Retina (tissue), 1 donor: ENCODE measurements around the gene USP49.
A peak's percentile ranks its signal among the peaks of the same experiment; 100 is the strongest.

Experiments used
- DNase-seq: peaks from one replicate; pipeline ENCODE4 v3.0.0-alpha.2; 2016

USP49 gene

DNA sequence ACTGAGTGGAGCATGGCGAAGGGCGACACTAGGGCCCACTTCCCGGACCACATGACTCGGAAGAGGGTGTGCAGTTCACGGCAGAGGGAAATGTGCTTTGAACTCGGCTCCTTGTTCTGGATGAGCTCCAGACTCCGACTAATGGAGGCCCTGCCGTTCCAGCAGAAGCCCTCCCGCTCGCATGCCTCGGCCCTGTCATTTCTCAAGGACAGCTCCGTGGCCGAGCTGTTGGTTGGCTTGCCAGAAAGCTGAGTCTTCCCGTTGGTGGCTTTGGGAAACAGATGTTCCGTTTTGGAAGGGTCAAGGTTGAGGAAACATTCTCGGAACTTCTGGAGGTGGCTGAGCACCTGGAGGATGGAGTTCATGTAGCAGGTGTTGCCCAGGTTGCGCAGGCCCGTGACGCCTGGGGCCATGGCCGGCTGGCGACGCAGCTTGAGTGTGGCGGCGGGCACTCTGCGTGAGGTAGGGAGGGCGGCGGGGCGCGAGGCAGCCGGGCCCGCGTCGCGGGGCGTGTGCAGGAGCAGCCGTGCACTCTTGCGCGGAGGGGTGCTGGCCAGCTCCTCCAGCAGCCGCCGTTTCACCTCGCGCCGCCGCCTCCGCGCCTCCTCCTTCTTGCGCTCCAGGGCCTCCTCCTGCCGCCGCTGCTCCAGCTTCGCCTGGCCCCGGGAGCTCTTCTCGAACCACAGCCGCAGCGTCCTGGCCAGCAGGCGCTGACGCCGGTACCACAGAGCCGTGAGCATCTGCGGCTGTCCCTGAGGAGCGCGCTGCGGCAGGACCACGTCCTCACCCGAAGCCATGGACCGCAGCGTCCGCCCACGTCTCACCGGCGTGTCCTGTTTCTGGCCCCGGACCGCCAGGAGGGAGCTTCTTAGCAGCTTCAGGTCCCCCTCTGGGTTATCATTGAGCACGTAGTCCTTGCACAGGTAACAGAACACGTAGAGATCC, 89.1 kb downstream of the USP49 start:
- DNase-seq = no peak

- DNase-seq = no peak
Measured at GRCh38 chr6:41801380-41801779, 93.8 kb downstream of the USP49 start.

- no peak for DNase-seq
Measured at GRCh38 chr6:41799559-41799911, 95.6 kb downstream of the USP49 start.

- DNase-seq = no peak
Measured at GRCh38 chr6:41798901-41799558, 96.1 kb downstream of the USP49 start.

GRCh38 chr6:41796474-41796873, 98.7 kb downstream of the USP49 start:
- DNase-seq = no peak

DNA sequence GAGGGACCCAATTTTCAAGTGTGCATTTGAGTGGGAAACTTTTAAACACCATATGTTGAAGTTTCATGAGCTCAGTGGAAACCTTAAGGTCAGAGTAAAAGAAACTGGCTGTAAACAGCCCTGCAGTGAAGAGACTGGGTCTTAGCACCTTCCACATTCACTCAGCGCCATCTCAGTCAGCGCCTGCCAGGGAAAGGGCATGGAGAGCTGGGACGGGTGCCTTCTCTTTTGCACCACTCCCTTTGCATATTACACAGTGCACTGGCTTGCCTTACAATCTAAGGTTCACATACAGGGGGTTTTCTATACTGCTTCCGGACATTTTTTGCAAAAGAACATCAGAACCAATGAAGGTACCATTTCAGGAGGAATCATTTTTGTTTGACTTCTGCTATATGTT, 103.2 kb downstream of the USP49 start:
- DNase-seq = no peak

GRCh38 chr6:41791305-41791704, 103.9 kb downstream of the USP49 start:
- DNase-seq = no peak

- DNase-seq = no peak
Measured at GRCh38 chr6:41790045-41790444, 105.1 kb downstream of the USP49 start.

DNA sequence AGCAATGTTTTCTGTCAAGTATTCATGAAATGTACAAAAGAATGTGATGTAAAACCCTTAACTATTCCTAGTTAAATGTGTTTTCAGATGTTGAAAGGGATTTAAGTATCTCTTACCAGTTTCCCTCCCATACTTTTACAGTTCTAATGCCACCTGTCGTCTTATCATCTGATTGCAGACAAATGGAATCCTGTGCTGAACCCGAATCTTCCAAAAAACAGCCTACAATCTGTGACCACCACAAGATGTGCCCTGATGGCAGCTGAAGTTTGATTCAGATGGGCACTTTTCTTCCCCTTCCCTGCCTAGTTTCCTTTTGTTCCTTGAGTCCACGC, 105.8 kb downstream of the USP49 start:
- no peak for DNase-seq

- DNase-seq = peak; percentile 99
Measured at GRCh38 chr6:41787219-41787917, 107.8 kb downstream of the USP49 start, which contains the start of gene TOMM6. TSS of gene TOMM6 (plus strand) at chr6:41787694. CDS start at chr6:41787698, 4 bp downstream.

GRCh38 chr6:41786451-41787218, 108.5 kb downstream of the USP49 start:
- DNase-seq = peak; percentile 90

DNA sequence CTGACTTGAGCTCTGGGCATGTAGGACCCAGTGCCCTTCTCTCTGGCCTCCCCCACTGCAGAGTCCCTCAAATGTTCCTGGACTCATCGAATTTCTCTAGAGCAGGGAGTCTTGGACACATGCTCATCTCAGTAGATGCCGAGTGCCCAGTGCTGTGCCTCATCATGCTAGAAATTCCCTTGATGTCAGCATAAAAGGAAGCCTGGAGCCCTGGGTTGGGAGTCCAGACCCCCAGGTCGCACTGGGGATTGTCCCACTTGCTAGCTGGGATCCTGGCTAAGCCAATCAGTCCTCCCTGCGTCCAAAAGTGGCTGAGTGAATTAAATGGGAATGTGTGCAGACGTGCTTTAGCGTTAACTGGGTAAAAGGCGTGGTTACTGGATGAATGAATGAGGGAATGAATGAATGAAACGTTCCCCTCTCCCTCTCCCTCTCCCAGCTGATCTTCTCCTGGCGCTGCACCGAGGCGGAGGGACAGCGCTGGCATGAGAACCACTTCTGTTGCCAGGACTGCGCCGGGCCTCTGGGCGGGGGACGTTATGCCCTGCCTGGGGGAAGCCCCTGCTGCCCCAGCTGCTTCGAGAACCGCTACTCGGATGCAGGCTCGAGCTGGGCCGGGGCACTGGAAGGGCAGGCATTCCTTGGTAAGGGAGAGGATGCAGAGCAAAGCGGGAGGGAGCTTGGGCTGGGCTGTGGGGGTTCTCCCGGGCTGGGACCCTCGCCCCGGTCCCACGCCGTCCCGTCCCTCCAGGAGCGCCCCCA, 109.3 kb downstream of the USP49 start:
- no peak for DNase-seq

DNA sequence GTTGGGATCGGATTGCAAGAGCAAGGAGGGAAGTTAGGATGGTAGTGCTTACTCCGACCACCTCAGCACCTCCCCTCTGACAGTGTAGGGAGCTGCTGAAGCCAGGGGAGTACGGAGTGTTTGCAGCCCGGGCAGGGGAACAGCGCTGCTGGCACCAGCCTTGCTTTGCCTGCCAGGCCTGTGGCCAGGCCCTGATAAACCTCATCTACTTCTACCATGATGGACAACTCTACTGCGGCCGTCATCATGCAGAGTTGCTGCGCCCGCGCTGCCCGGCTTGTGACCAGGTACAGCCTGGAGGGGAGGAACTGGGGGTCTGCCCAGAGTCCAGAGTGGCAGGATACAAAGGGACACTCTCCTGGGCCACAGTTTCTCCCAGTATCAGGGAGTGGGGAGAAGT, 109.9 kb downstream of the USP49 start:
- DNase-seq = no peak

DNA sequence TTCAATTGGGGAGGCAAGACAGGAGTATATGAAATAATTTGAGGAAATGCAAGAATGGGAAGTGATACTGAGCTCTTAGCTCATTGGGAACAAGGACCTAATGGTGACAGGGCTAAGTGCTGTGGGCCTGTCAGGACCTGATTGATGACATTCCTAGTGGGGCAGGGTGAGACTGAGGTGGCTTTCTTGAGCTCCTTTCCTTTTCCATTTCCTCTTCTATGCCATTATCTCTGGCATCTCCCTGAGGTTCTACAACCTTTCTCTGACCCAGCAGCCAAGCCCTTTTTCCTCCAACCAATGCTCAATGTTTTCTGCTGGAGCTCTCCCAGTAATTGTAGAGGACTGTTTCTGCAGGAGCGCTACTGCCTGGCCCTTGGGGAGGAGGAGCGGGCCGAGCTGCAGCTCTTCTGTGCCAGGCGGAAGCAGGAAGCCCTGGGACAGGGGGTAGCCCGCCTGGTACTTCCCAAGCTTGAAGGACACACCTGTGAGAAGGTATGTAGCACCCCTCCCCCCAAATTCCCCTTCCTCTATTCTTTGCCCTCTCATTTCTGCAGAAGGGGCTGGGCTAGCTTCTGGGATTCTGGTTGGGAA, 110.5 kb downstream of the USP49 start:
- DNase-seq = no peak

DNA sequence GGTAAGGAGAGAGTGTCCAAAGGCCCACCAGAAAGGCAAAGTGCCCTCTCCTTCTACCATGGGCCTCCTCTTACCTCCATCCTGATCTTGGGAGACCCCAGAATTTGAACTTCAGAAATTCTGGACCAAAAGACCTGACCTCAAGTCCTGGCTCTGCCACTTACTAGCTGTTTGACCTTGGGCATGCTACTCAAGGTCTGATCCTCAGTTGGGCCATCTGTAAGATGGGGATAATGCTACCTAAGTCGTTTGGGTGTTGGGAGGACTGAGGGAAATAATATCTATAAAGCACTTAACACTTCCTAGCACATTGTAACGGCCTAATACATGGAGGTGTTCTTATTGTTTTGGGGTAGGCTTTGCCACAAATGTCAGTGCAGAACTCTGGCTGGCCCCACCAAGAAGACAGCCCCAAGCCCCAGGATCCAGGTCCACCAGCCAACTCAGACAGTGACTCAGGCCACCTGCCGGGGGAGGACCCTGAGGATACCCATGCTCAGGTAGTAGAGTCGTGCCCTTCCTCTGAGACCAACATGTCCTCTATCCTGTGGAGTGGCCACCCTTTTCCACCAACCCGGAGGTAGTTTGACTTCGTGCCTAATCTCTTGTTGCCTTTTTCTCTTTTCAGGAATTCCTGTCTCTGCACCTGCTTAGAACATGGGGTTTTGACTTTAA, 111.9 kb downstream of the USP49 start:
- no peak for DNase-seq

DNA sequence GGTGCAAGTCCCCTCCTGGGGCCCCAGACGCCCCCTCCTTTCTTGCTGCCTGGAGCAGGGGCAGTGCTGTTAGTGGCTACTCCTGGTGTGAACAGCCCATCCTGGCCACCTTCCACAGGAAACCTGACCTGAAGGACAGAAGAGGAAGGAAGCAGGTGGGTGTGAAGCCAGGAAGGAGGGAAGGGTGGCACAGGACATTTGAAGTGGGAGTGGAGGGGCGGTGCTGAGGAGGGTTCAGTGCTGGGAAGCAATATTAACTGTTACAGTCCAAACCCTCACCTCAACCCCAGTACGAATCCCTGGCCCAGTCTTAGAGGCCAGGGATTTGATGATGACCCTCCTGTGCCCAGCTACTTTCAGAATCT, 113.8 kb downstream of the USP49 start:
- DNase-seq = no peak

GRCh38 chr6:41780551-41781365, 114.4 kb downstream of the USP49 start, which contains the start of gene PRICKLE4:
TSS of gene PRICKLE4 (plus strand) at chr6:41780782. CDS start at chr6:41783474, 2,692 bp downstream.
- DNase-seq = peak; percentile 39

GRCh38 chr6:41779788-41780550, 115.2 kb downstream of the USP49 start, which contains the start of gene FRS3:
TSS of gene FRS3 (minus strand) at chr6:41779900. CDS start at chr6:41776987, 2,913 bp downstream.
- peak; percentile 94 for DNase-seq

GRCh38 chr6:41779336-41779735, 115.8 kb downstream of the USP49 start:
- peak; percentile 32 for DNase-seq
